HG02763 (cell line): ENCODE results near the gene AK8.

Experiments
- ATAC-seq: cut with Tn5 transposase; IDR thresholded peaks from one replicate; pipeline ENCODE4 v1.9.1; 2021; ENCODE audit warnings: mild to moderate bottlenecking, moderate library complexity; ENCODE audit not compliant: unreplicated experiment

The AK8 gene

DNA sequence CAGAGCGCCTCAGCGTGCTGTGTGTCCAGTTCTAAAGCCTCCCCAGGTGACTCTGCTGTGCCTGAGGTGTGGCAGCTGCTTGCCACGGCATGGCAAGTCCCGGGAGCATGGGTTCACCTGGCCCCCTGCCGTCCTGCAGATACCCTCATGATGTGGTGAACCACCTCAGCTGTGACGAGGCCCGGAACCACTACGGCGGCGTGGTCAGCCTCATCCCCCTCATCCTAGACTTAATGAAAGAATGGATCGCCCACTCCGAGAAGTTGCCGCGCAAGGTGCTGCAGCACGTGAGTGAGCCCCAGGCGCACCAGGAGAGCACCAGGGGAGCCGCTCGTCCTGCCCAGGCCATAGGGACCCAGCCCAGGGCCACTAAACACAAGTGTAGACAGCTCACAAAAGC lies 10.1 kb upstream of the AK8 start:
- no peak for ATAC-seq

DNA sequence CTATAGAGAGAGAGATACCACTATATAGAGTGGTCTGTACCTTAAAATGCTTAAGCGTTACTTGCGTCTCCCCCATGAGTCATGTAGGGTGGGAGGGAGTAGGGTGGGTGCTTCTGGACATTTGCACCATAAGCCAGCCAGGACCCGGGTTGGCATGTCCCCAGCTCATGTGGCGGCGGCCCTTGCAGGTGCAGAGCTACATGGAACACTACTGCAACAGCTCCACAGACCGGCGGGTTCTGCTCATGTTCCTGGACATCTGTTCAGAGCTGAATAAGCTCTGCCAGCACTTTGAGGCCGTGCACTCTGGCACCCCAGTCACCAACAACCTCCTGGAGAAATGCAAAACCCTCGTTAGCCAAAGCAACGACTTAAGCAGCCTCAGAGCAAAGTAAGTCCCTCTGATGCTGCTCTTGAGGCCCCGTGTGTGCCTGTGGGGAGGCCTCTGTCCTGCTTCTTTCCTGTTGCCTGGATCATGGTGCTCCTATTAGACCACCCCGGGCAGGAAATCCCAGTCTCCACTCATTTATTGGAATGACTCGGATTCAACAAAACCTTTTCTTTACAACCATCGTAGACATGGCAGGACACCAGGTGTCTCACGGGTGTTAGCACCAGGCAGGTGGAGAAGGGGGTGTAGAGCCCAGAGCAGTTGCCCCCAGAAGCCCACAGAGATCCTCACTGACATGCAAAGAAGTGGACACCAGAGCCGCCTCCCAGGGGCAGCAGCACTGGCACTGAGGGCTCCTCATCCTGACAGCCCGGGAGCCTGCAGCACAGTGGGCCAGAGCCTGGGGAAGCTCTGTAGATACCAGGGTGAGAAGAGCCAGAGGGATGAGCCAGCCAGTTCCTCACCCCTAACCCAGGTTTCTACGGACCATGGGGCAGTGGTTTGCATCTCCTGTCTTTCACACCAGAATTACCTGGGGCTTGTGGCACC lies 9.4 kb upstream of the AK8 start:
- ATAC-seq: no peak

DNA sequence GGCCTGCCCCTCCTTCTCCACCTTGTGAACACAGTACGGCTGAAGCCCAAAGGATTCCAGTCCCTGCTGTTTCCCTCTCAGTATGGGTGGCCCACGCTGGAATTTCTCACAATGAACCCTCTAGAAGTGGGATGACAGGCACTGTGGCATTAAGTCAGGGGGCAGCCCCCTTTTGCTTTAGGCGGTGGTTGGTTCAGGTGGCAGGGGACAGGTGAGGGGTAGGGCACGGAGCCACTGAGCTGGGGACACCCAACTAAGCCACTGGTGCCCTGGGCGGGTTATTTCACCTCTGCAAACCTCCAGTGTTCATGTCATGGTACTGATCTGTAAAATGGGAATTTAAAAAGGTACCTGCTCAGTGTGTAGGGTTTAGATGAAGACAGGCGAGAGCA lies 8.2 kb upstream of the AK8 start:
- ATAC-seq: no peak

DNA sequence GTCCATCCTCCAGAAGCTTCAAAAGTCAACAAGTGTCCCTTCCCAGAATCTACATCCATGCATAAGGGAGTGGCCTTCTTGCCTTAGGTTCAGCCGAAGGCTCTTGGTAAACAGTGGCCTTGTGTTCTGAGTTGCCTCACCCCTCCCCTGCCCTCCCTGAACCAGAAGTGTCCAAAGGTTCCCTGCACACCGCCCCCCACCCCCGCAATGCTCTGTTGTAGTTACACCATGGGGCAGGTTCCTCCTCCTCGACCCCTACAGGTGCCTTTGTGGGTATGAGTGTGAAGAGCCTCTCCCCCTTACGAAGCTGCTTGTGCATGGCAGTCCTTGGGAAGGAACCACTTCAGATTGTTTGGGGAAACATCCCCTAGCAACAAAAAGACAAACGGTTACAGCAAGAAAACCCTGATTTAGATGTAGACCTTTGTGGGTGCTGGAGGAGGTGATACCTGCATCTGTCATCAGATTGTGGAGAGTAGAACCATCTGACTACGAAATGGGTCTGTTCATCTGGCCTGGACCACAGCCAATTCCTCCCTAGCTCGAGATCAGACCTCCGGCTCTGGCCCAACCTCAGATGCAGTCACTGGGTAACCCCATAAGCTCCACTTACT lies 7.7 kb upstream of the AK8 start:
- ATAC-seq: no peak

DNA sequence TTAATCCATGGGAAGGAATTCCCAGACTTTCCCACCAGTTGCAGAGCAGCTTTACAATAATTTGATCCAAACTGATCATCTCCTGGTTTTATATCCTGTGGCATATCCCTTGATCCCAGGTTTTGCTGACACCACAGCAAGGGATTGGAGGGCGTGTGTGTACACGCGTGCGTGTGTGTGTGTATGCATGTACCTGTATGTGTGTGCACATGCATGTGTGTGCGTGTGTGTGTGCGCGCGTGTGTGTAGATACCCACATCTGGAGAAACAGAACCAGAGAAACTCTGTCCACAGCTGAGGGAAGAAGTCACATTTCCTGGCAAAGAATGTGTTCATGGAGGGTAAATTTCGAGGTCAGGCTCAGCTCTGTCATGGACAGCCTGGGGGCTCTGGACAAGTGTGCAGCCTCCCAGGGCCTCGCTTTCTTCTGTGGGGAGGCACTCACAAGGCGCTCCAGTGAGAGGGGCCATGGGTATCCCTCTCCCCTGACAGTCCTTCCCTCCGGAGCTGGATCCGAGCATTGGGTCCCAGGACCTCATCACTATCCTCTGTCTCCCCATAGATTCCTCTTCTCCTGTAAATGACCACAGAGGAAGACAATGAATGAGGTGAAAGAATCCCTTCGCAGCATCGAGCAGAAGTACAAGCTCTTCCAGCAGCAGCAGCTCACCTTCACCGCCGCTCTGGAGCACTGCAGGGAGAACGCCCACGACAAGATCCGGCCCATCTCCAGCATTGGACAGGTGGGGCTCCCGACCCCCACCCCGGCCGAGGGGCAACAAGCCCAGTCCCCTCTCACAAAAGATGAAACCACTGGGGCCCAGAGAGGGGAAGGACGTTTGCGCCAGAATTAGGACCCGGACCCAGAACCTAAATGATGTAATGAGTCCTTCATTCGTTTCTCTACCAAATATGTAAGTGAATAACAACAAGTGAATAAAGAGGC lies 5.5 kb upstream of the AK8 start:
- no peak for ATAC-seq

DNA sequence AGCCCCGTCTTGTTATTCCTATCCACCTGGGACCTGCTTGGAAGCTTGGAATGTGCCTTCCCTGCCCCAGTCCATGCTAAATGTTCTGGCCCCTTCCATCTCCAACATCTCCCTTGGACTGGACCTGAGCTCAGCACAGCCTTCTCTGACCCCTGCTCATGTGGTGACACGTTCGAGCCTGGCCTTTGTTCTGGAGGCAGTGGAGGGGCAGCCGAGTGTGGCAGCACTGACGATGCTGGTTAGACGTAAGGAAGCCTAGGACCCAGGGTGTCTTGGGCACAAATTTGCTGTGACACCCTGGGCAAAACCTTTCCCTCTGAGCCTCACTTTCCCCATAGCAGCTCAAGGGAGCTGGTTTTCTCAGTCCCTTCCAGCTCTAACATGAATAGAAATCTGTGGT lies 4.5 kb upstream of the AK8 start:
- ATAC-seq: no peak

DNA sequence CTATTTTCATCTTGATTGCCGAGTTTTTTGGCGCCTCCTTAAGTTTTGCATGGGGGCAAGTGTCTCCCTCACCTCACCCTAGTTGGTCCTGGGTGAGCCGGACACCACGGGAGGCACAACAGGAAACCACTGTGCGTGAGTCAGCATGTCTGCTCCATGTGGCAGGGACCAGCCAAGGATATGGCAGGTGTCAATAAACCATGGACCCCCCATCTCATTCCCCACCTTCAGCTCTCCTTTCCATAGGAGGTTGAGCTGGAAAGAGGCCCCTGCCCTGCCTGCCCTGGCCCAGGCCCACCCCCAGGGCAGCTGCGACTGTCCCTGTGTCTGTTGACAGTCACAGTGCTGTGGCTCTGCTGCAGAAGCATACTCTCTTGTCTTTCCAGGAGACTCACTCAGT lies 3.7 kb upstream of the AK8 start:
- ATAC-seq: no peak

DNA sequence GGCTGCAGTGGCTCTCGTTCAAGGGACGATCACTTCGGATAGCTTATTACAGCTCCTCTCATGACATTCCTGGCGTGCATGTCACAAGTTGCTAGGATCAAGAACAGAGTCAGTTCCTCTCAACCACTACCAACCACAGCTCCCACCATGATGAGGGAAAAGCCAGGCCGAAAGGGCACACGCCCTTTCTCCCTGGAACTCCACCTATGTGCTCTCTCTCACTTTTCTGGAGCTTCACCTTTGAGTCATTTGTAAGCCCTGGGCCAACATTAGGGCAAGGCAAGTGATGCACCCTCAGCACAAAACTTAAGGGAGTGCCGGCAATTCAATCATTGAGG lies 2.2 kb upstream of the AK8 start:
- ATAC-seq: no peak

DNA sequence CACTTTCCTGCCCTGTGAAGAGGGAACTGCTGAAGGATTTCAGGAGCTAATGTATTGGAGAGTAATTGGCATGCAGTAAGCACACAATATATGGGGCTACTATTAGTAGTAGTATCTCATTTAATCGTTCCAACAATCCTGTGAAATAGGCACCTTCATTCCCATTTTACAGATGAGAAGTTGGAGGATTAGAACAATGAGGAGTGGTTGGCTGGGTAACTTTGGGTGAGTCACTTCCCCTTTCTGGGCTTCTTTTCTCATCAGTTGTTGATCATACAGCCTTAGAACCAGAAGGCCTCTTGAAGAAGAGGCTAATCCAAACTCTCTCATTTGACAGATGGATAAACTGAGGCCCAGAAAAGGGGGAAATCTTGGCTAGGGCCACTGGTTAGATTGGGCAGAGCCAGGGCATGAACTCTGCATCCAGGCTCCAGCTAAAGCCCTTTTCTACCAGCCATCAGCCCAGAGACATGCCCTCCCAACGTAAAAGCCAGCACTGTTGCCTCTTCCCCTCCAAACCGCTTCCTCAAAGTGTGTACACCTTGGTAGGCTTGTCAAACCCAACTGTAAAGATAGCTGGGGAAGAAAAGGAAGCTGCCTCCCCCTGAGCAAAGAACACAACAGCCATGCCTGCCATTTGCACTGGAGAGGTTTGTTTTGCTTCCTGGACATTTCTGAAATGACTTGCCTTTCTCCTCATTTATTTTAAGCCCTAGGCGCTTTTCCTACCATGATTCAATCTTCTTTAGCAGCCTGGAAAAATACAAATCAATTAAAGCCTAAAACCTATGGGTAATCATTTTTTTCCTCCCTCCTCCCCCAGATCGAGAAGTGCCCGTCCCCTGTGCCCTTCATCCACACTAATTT lies 1.6 kb upstream of the AK8 start:
- ATAC-seq: no peak

DNA sequence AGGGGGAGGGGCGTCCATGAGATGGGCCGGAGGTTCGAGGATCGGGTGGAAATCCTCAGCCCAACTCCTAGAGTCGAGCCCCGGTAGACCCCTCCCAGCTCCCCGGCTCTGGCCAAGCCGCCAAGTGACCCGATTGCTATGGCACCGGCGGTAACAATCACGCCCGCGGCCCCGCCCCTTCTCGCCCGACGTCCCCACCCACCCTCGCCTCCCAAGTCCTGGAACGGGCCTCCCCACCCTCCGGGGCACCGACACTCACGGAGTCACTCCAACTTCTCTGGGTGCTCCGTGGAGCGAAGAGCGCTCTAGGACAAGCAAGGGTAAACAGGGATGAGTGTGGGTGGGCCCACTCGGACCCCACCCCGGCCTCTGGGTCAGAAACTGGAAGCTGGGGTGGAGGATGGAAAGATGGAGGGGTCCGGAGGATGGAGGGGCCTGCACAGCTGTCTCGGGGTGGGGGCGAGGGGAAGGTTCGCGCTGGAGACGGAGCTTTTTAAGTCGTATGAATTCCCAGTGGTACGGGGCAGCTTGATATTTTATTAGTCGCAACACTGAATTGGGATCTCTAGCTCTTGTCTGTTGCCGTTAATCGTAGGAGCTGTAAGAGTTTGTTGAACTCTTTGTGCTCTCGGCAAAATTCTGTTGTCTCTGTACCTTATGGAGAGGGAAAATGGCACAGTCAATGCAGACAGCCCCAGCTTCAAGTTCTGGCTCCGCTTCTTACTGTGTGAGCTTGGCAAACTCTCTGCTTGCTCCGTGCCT lies 792 bp upstream of the AK8 start, which contains the start of gene SPACA9:
Gene SPACA9, plus strand, starts transcription at position 204 of the 762 bp plus-strand sequence. CDS start 5,050 bp downstream, outside the sequence.
- ATAC-seq: no peak

DNA sequence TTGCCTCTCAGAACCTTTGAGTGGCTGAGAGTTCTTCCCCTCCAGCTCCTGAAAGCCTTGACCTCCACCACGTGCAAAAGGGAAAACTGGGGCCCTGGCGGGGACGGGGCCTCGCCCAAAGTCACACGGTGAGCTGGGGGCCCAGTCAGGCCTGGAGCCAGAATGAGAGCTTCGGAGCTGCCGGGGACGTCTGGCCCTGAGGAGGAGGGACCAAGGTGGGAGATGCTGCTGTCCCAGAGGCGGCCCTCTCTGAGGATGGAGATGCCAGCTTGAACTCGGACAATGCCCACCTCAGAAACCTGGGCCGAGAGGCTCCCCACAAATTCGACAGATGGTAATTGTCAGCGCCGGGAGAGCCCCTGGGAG lies 643 bp downstream of the AK8 start:
- no peak for ATAC-seq

DNA sequence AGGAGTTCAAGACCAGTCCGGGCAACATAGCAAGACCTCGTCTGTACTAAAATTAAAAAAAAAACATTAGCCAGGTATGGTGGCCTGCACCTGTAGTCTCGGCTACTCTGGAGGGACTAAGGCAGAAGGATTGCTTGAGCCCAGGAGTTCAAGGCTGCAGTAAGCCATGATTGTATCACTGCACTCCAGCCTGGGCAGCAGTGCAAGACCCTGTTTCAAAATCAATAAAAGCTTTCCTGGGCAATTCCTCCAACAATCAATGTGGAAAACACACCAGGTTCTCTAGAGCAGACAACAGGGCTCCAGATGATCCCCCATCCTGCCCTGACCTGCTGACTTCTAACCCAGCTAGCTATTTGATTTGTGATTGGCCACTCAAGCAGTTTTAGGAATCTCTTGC lies 1.2 kb downstream of the AK8 start:
- ATAC-seq: no peak

DNA sequence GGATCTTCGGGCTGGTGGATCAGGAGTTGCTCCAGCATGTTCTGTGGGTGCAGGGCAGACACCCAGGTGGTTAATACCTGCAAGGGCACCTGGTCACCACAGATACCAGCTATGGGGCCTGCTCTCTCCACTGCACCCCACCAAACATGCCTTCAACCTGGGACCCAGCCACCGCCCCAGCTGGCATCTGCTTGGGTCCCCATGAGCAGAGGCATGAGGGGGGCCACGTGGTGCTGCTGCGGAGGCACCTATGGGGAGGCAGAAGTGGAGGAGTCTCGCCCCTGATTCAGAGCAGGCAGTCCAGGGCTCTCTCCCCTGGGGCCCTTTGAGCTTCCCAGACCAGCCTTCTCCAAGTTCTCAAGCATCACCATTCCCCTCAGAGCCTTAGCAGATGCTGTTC lies 2.9 kb downstream of the AK8 start:
- ATAC-seq: no peak

DNA sequence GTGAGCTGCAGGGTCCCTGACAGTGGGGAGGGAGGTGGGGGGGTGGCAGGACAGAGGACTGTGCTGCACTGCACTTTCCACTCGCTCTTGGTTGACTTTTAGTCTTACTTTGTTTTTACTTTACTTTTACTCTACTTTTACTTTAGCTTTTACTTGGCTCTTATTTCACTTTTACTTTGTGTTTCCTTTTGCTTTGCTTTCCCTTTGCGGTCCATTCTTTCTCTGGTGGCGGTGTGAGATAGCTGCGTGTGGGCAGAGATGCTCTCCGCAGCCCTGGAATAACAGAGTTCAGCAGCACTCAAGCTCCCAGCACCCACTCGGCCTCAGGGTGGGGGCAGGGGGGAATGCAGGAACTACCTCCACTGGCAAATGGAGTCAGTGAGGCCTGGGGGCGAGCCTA lies 4.7 kb downstream of the AK8 start:
- no peak for ATAC-seq

DNA sequence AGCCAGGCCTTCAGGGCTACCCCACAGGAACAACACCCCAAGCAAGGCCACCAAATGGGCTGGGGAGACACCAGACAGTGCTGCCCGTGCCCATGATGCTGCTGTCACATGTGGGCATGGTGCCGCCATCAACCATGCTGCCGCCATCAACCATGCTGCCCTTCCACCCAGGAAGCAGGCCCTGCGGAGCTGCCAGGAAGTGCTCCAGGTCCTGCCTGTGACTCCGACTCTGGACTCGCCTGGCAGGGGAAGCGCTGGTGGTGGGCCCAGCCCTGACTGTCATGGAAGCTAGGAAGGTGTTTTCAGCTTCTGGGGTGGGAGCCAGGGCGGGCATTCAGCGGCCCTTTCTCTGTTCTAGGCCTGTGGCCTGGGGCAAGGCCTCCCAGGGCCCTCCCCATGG lies 8.8 kb downstream of the AK8 start:
- no peak for ATAC-seq

DNA sequence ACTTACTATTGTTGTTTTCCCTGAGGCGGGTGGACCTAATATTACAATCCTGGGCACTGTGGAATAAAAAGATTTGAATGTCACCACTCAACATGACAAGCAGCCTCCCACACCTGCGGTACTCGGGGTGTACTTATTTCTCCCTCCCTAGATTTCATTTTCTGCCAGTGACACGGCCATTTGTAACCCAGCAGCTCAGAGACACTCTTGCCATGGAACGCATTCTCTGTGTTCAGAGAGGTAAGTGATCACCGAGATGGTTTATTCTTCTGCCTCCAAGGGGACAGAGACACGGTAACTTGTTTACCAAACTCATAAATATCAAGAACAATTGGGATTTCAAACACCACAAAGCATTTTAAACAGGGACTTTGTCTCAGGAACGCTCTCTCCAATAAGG lies 11.2 kb downstream of the AK8 start:
- no peak for ATAC-seq

DNA sequence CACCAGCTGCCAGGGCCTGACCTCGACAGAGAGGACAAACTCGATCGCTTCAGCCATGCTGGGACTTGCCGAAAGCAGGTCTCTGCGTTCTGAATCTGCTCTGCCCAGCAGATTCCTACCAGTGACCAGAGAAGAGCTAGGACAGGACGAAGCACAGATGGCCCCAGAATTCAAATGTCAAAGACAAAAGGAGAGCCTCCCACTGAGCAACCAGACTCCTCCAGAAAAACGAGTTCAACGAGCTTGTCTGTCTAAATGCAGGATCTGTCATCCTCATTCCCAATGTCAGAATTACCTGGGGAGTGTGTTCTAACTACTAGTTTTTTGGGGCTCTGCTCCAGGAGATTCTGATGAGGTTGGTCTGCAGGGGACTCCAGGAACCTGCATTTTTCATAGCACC lies 13.4 kb downstream of the AK8 start:
- ATAC-seq: no peak

DNA sequence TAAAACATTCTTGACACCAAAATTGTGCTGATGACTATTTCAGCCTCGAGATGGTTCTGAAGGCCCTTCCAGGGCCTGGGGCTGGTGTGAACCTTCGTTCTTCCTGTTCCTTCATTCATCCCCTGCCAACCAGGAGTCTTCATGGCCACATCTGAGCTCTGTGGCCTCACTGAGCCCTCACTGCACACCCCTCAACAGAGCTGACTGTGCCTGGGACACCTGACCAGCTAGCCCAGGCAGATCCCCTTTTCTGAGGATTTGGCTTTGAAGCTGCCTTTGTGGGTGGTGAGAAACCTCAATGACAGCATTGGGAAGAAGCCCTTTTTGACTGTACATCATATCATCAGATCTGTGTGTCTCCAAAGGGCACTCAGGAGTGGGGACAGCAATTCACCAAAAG lies 13.8 kb downstream of the AK8 start:
- ATAC-seq: no peak

DNA sequence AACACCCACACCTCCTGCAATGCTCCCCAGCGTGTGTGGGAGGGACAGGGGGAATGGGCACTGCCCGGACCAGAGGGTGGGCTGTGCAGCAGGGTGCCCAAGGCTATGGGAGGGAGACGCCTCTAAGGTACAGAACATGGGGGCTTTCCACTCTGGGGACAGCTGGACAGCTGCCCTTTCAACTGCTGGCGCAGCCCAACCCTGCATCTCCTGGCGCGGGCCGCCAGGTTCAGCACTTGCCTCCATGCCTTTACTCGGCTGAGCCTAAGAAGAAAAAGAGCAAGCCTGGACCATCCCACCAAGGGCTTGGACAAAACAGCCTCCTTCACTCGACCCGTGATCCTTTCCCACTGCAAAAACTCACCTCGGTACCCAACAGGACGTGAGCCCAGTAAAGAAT lies 15.0 kb downstream of the AK8 start:
- ATAC-seq: no peak

DNA sequence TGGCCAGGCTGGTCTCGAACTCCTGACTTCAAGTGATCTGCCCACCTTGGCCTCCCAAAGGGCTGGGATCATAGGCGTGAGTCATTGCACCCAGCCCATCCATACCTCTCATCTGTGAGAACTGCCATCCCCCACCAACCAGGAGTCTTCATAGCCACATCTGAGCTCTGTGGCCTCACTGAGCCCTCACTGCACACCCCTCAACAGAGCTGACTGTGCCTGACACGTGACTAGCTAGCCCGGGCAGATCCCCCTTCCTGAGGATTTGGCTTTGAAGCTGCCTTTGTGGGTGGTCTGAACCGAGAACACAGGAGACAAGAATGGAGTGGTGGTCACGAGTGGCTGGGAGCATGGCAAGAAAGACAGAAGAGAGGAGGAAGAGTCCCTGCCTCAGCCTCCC lies 15.6 kb downstream of the AK8 start:
- no peak for ATAC-seq
